Ishikawa (cell line): ENCODE measurements around the gene GMDS.

Source experiments
- FOXM1 ChIP-seq: IDR thresholded peaks from 2 replicates; pipeline ENCODE4 v1.6.1; 2012; ENCODE audit warnings: low read depth, borderline replicate concordance
- TAF1 ChIP-seq: IDR thresholded peaks from 2 replicates; pipeline ENCODE4 v1.6.1; 2012; ENCODE audit warnings: low read depth, mild to moderate bottlenecking
- TCF12 ChIP-seq: IDR thresholded peaks from 2 replicates; pipeline ENCODE4 v1.6.1; 2012; ENCODE audit warnings: low read depth

DNA sequence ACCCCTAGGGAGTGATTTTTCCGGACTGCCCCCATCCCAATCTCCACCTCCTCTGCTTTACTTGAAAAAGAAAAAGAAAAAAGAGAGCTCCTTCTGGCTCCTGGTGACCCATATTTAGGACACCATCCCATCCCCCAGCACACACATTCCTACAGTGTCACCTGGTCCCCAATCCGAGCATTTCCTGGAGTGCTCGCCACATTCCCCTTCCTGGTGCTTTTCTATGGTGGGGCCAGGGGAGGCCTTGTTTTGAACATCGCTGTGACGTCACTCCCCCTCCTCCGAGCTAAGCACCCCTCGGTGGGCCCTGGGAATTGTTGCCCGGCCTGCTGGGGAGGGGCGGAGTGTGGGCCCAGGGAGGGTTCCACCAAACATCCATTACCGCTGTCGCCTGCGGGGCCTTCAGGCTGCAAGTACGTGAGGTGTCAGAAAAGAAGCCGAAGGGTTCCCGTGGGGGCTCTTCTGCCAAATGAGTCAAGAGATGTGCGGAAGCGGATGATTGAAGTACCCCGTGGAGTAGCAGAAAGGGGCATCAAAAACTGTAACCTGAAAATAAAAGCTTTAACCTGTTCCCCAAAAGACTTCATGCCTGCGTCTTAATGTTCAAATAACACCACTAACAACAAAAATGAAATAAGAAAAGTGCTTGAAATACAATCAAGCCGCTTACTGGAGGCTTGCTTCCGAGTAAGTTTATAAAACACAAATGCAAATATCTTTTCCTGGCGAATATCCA is 638.5 kb downstream of the GMDS start:
- TF ChIP-seq TAF1 (no peak), FOXM1 (no peak), TCF12 (no peak)
